Measurements from ENCODE around the gene GPR68.
"Not testable (repeated sequence)": the region's sequence is repeated elsewhere in the genome, so short reads cannot be mapped to it uniquely, and the experiment has no call there.

The GPR68 gene

GRCh38 chr14:91202234-91202974 lies 42.1 kb downstream of the GPR68 start:
- no peak overlapping the region for H3K4me3 ChIP-seq (ENCODE audit: low read depth, low read length)
- CTCF ChIA-PET, result interaction anchor here (1.3 to 2.0 kb wide), 3 partner anchors 25 to 83 kb away, joined by 4 to 6 read pairs (median 5); no protein-coding TSS in a partner anchor
- DNase-seq (ENCODE audit: low read depth, low spot score), result no peak
- POLR2A ChIA-PET, result no interaction called here
- TF ChIP-seq CTCF (IDR thresholded peaks at IDR 0.05; ENCODE audit: insufficient read depth, low read length, missing control alignments), result no peak

GRCh38 chr14:91200802-91201201 lies 43.7 kb downstream of the GPR68 start:
- DNase-seq (ENCODE audit: low read depth, low spot score); H3K4me3 ChIP-seq (ENCODE audit: low read depth, low read length); POLR2A ChIA-PET: not testable (repeated sequence)
- CTCF ChIA-PET, result interaction anchor here (1.2 to 1.3 kb wide), 2 partner anchors 24 to 27 kb away, joined by 3 to 4 read pairs; no protein-coding TSS in a partner anchor

GRCh38 chr14:91197631-91198030 lies 46.9 kb downstream of the GPR68 start:
- H3K4me3 ChIP-seq (ENCODE audit: low read depth, low read length), result no peak overlapping the region
- POLR2A ChIA-PET, result no interaction called here
- no peak for TF ChIP-seq CTCF (IDR thresholded peaks at IDR 0.05; ENCODE audit: insufficient read depth, low read length, missing control alignments)
- DNase-seq (ENCODE audit: low read depth, low spot score), result no peak
- CTCF ChIA-PET, result no interaction called here

- DNase-seq (ENCODE audit: low read depth, low spot score), result no peak
- no peak for TF ChIP-seq CTCF (IDR thresholded peaks at IDR 0.05; ENCODE audit: insufficient read depth, low read length, missing control alignments)
- no peak overlapping the region for H3K4me3 ChIP-seq (ENCODE audit: low read depth, low read length)
- POLR2A ChIA-PET, result no interaction called here
- CTCF ChIA-PET, result no interaction called here
Observed at GRCh38 chr14:91195881-91196280, 48.6 kb downstream of the GPR68 start.

GRCh38 chr14:91193069-91193468 lies 51.4 kb downstream of the GPR68 start:
- CTCF ChIA-PET, result interaction anchor here (0.8 to 2.5 kb wide), 5 partner anchors 7 to 93 kb away, joined by 3 to 21 read pairs (median 7); no protein-coding TSS in a partner anchor
- POLR2A ChIA-PET, result no interaction called here
- H3K4me3 ChIP-seq (ENCODE audit: low read depth, low read length), result no peak overlapping the region
- TF ChIP-seq CTCF (IDR thresholded peaks at IDR 0.05; ENCODE audit: insufficient read depth, low read length, missing control alignments), result no peak
- DNase-seq (ENCODE audit: low read depth, low spot score), result no peak

GRCh38 chr14:91190853-91191252 lies 53.7 kb downstream of the GPR68 start:
- no peak for DNase-seq (ENCODE audit: low read depth, low spot score)
- POLR2A ChIA-PET, result no interaction called here
- TF ChIP-seq CTCF (IDR thresholded peaks at IDR 0.05; ENCODE audit: insufficient read depth, low read length, missing control alignments), result no peak
- H3K4me3 ChIP-seq (ENCODE audit: low read depth, low read length), result no peak overlapping the region
- CTCF ChIA-PET, result interaction anchor here (1.4 to 8.2 kb wide), 2 partner anchors 16 to 96 kb away, joined by 4 to 103 read pairs; no protein-coding TSS in a partner anchor

- POLR2A ChIA-PET, result no interaction called here
- H3K4me3 ChIP-seq (ENCODE audit: low read depth, low read length), result no peak overlapping the region
- DNase-seq (ENCODE audit: low read depth, low spot score), result no peak
- TF ChIP-seq CTCF (IDR thresholded peaks at IDR 0.05; ENCODE audit: insufficient read depth, low read length, missing control alignments), result no peak
- CTCF ChIA-PET, result interaction anchor here (8.2 kb wide), 1 partner anchor 13 kb away, joined by 103 read pairs; no protein-coding TSS in a partner anchor
Observed at GRCh38 chr14:91187271-91187670, 57.2 kb downstream of the GPR68 start.

Data from AG04449 (cell line).